GM12878 (cell line): ENCODE data around the gene DCST1. TPM values are rescaled to one million over a fixed set of nuclear protein-coding genes. Genes with fewer than 3 reads are reported as not detected.

Source experiments
- BCL11A ChIP-seq: IDR thresholded peaks from 2 replicates; pipeline ENCODE4 v1.6.1; 2011; ENCODE audit warnings: low read depth, low read length
- BHLHE40 ChIP-seq, 2 experiments: fragments of 450-650 bp in 1 of 2; IDR thresholded peaks; 2 replicates each; pipeline ENCODE4 v1.6.1; 2011 to 2017; ENCODE audit warnings: low read depth in 2 of 2, borderline replicate concordance in 1 of 2, improper control_type of control experiment in 1 of 2, low read length in 1 of 2, mild to moderate bottlenecking in 1 of 2
- DPF2 ChIP-seq: fragments of 450-650 bp; IDR thresholded peaks from 2 replicates; pipeline ENCODE4 v1.6.1; 2017; ENCODE audit warnings: mild to moderate bottlenecking
- HDGF ChIP-seq: fragments of 450-650 bp; IDR thresholded peaks from 2 replicates; pipeline ENCODE4 v1.6.1; 2016; ENCODE audit warnings: antibody characterized with exemption
- JUNB ChIP-seq: IDR thresholded peaks from 2 replicates; pipeline ENCODE4 v1.6.1; 2016; ENCODE audit warnings: antibody characterized with exemption, mild to moderate bottlenecking
- LARP7 ChIP-seq: fragments of 450-650 bp; IDR thresholded peaks from 2 replicates; pipeline ENCODE4 v1.6.1; 2017; ENCODE audit warnings: mild to moderate bottlenecking
- NFYA ChIP-seq: IDR thresholded peaks from 2 replicates; pipeline ENCODE4 v1.6.1; 2011; ENCODE audit warnings: low read depth, mild to moderate bottlenecking, low read length, improper control_type of control experiment, borderline replicate concordance
- NRF1 ChIP-seq: conservative IDR thresholded peaks from 2 replicates; pipeline ENCODE4 v1.6.1; 2011; ENCODE audit warnings: mild to moderate bottlenecking, low read depth, low read length, improper control_type of control experiment
- POU2F2 ChIP-seq: IDR thresholded peaks from 3 replicates; pipeline ENCODE4 v1.6.1; 2011; ENCODE audit warnings: low read depth, mild to moderate bottlenecking, low read length, borderline replicate concordance
- PRDM15 ChIP-seq: fragments of 450-650 bp; formaldehyde crosslinking; IDR thresholded peaks from 2 replicates; pipeline ENCODE4 v1.4.0; 2020; ENCODE audit warnings: mild to moderate bottlenecking, moderate library complexity
- RCOR1 ChIP-seq: conservative IDR thresholded peaks from 2 replicates; pipeline ENCODE4 v1.6.1; 2012; ENCODE audit warnings: low read depth, low read length, improper control_type of control experiment
- SIX5 ChIP-seq: IDR thresholded peaks from 2 replicates; pipeline ENCODE4 v1.6.1; 2011; ENCODE audit warnings: mild to moderate bottlenecking, low read depth, low read length, moderate library complexity; ENCODE audit not compliant: severe bottlenecking
- YBX1 ChIP-seq: fragments of 450-650 bp; IDR thresholded peaks from 2 replicates; pipeline ENCODE4 v1.6.1; 2016; ENCODE audit warnings: antibody characterized with exemption
- YY1 ChIP-seq: IDR thresholded peaks from 2 replicates; pipeline ENCODE4 v1.6.1; 2011; ENCODE audit warnings: low read depth, mild to moderate bottlenecking, low read length
- ZBTB11 ChIP-seq: fragments of 450-650 bp; formaldehyde crosslinking; IDR thresholded peaks from 2 replicates; pipeline ENCODE4 v1.5.0; 2022; ENCODE audit warnings: mild to moderate bottlenecking, missing genetic modification characterization
- ZNF207 ChIP-seq: fragments of 450-650 bp; IDR thresholded peaks from 2 replicates; pipeline ENCODE4 v1.6.1; 2014; ENCODE audit warnings: antibody characterized with exemption, mild to moderate bottlenecking, borderline replicate concordance
- ZNF274 ChIP-seq: IDR thresholded peaks from one replicate; pipeline ENCODE4 v1.8.0; 2011; ENCODE audit not compliant: insufficient read length, insufficient read depth
- polyA plus RNA-seq, 11 experiments: library from polyadenylated mRNA; depleted of rRNA in 4 of 11; unstranded in 6 of 11; stranded (reverse) in 5 of 11; fragments of >200 nt; fragmentation: Nextera tagmentation in 4 of 11; fragmentation: Illumina TruSeq in 1 of 11; extraction: Ambion mirVana in 4 of 11; extraction: Trizol in 1 of 11; gene quantifications; 1 replicate in 1 of 11; 2 replicates in 10 of 11; pipeline versions ENCODE4 v1.2.1 to v1.2.3, GENCODE V29; 2011 to 2016; ENCODE audit warnings: inconsistent platforms in 2 of 11, missing spikeins in 2 of 11, low read depth in 1 of 11
- total RNA-seq, 4 experiments: library from RNA; depleted of rRNA in 3 of 4; stranded (reverse); fragments of >200 nt in 3 of 4; fragmentation: Illumina TruSeq in 1 of 4; extraction: Trizol in 1 of 4; gene quantifications; 2 replicates each; pipeline versions ENCODE4 v1.2.1 to v1.2.3, GENCODE V29; 2013 to 2021
- TF ChIP-seq, protein P1 (sequence below): fragments of 450-650 bp; IDR thresholded peaks from 2 replicates; pipeline ENCODE4 v1.6.1; 2017; ENCODE audit warnings: mild to moderate bottlenecking, low read depth, inconsistent platforms; ENCODE audit not compliant: poor library complexity, severe bottlenecking
- TF ChIP-seq, protein P2 (sequence below): IDR thresholded peaks from 2 replicates; pipeline ENCODE4 v1.6.1; 2012; ENCODE audit warnings: low read length, inconsistent platforms

DCST1 gene
- total and polyA plus RNA-seq, 10 of the 15 experiments (the other 5 are each of a cell fraction or from before 2014, with no cell fraction given) = not detected

- TF ChIP-seq PRDM15 (CRISPR knock-in tag) (no peak), NFYA (no peak), YBX1 (no peak), ZNF274 (no peak), POU2F2 (peak; percentile 7; the same call in 2 of the 3 replicates), ZNF207 (peak; percentile 65; the same call in 1 of the 2 replicates), NRF1 (no peak), JUNB (no peak; the same call in 1 of the 2 replicates), SIX5 (no peak), LARP7 (peak; percentile 52; the same call in 1 of the 2 replicates), BHLHE40 (IDR thresholded peaks at IDR 0.05; ENCODE audit: borderline replicate concordance in 1 of 2, low read depth in 2 of 2, low read length in 1 of 2) (peak in 1 of 2 experiments; percentile 18; a peak in 1 of 4 replicates), HDGF (peak; percentile 83; the same call in 1 of the 2 replicates), ZBTB11 (CRISPR knock-in tag) (no peak), YY1 (peak; percentile 75), RCOR1 (no peak), BCL11A (no peak), DPF2 (0 out of 2 replicates have a peak, but pooled peaks have one; percentile 8)
- TF ChIP-seq, protein P1, sequence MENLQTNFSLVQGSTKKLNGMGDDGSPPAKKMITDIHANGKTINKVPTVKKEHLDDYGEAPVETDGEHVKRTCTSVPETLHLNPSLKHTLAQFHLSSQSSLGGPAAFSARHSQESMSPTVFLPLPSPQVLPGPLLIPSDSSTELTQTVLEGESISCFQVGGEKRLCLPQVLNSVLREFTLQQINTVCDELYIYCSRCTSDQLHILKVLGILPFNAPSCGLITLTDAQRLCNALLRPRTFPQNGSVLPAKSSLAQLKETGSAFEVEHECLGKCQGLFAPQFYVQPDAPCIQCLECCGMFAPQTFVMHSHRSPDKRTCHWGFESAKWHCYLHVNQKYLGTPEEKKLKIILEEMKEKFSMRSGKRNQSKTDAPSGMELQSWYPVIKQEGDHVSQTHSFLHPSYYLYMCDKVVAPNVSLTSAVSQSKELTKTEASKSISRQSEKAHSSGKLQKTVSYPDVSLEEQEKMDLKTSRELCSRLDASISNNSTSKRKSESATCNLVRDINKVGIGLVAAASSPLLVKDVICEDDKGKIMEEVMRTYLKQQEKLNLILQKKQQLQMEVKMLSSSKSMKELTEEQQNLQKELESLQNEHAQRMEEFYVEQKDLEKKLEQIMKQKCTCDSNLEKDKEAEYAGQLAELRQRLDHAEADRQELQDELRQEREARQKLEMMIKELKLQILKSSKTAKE = peak; percentile 23
- TF ChIP-seq, protein P2, sequence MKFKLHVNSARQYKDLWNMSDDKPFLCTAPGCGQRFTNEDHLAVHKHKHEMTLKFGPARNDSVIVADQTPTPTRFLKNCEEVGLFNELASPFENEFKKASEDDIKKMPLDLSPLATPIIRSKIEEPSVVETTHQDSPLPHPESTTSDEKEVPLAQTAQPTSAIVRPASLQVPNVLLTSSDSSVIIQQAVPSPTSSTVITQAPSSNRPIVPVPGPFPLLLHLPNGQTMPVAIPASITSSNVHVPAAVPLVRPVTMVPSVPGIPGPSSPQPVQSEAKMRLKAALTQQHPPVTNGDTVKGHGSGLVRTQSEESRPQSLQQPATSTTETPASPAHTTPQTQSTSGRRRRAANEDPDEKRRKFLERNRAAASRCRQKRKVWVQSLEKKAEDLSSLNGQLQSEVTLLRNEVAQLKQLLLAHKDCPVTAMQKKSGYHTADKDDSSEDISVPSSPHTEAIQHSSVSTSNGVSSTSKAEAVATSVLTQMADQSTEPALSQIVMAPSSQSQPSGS = no peak
Measured at GRCh38 chr1:154998818-154999570, 34.6 kb upstream of the DCST1 start (continued).
